Measurements from ENCODE around the gene CCBE1. TPM values are rescaled to one million over a fixed set of nuclear protein-coding genes. Genes with fewer than 3 reads are reported as not detected.

Gene CCBE1
- total RNA-seq, 2 experiments from 2014 or later: not detected

DNA sequence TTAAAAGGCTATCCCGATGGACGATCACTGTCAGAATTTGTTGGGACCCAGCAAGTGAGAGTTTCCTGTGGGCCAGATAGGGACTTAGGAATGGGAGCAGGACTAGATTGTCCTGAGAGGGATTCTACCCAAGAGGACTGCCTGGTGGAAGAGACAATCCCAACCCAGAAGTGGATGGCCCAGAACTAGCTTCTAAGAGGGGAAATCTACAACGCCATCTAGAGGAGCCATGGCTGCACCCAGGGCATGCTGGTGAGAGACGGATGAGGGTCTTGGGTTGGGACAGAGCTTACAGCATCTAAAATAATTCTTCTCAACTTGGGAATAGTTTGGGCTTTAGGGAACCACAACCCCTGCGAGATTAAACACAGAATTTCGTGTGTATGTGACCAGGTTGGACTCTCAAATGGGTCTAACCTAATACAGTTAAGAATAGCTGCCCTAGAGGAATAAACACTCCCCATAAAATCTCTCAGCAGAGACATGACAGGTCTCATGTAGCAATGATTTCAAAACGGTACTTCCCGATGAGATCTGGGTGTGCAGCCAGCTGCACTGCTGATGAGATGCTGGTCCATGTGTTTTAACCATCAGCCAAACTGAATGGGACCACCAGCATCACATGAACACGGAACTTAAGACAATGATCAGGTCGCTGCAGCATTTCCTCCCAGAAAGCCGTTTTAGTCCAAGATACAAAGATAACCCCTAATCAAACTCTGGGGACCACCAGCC, 50.8 kb downstream of the CCBE1 start:
- ChIA-PET POLR2A (no interaction called here), CTCF (no interaction called here)
- no peak for ATAC-seq

GRCh38 chr18:59643740-59644139, 53.5 kb downstream of the CCBE1 start:
- POLR2A ChIA-PET: no interaction called here
- Mint-ChIP-seq H3K36me3 (ENCODE audit: low read depth) (no peaks in the 10 kb centered on the region), H3K27me3 (no peaks in the 10 kb centered on the region), H3K9me3 (no peaks in the 10 kb centered on the region), H3K27ac (no peak overlapping the region), H3K4me1 (ENCODE audit: low read depth) (no peaks in the 10 kb centered on the region), H3K4me3 (no peak overlapping the region)
- ATAC-seq: no peak
- no peak for DNase-seq
- intact Hi-C loops (cut with micrococcal nuclease): no loop called here
- TF ChIP-seq CTCF (IDR thresholded peaks at IDR 0.05): no peak
- CTCF ChIA-PET: no interaction called here

More for the DNA sequence above, 50.8 kb downstream of the CCBE1 start:
- no peak overlapping the region for H3K4me3 Mint-ChIP-seq
- DNase-seq: no peak
- no peaks in the 10 kb centered on the region for H3K4me1 Mint-ChIP-seq (ENCODE audit: low read depth)
- intact Hi-C loops (cut with micrococcal nuclease): no loop called here
- no peaks in the 10 kb centered on the region for H3K9me3 Mint-ChIP-seq
- no peak overlapping the region for H3K27ac Mint-ChIP-seq
- H3K27me3 Mint-ChIP-seq: peaks cover 4% of the 10 kb centered on the region
- no peak for TF ChIP-seq CTCF (IDR thresholded peaks at IDR 0.05)
- H3K36me3 Mint-ChIP-seq (ENCODE audit: low read depth): no peaks in the 10 kb centered on the region

DNA sequence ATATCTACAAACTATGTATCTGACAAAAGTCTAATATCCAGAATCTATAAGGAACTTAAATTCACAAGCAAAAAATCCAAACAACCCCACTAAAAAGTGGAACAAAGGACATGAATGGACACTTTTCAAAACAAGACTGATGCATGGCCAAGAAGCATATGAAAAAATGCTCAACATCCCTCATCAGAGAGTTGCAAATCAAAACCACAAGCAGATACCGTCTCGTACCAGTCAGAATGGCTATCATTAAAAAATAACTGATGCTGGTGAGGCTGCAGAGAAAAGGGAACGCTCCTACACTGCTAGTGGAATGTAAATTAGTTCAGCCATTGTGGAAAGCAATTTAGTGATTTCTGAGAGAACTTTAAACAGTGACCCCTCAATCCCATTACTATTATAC, 56.5 kb downstream of the CCBE1 start:
- ChIA-PET POLR2A (no interaction called here), CTCF (no interaction called here)
- TF ChIP-seq CTCF (IDR thresholded peaks at IDR 0.05): no peak
- intact Hi-C loops (cut with micrococcal nuclease): no loop called here
- DNase-seq (no peak), ATAC-seq (no peak)
- Mint-ChIP-seq H3K4me3 (no peak overlapping the region), H3K4me1 (ENCODE audit: low read depth) (no peaks in the 10 kb centered on the region), H3K36me3 (ENCODE audit: low read depth) (no peaks in the 10 kb centered on the region), H3K9me3 (no peaks in the 10 kb centered on the region), H3K27me3 (peaks cover 1% of the 10 kb centered on the region), H3K27ac (no peak overlapping the region)

DNA sequence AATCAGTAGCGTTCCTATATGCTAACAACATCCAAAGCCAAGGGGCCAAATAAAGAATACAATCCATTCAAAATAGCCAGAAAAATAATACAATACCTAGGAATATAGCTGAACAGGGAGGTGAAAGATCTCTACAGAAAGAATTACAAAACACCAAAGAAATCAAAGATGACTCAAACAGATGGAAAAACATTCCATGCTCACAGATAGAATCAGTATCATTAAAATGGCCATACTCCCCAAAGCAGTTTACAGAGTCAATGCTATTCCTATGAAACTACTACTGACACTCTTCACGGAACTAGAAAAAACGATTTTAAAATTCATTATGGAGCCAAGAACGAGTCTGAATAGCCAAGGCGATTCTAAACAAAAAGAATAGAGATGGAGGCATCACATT, 57.4 kb downstream of the CCBE1 start:
- no peak for ATAC-seq
- no peak for DNase-seq
- intact Hi-C loops (cut with micrococcal nuclease): no loop called here
- no peak overlapping the region for H3K4me3 Mint-ChIP-seq
- H3K27me3 Mint-ChIP-seq: peaks cover 1% of the 10 kb centered on the region
- H3K9me3 Mint-ChIP-seq: no peaks in the 10 kb centered on the region
- H3K4me1 Mint-ChIP-seq (ENCODE audit: low read depth): no peaks in the 10 kb centered on the region
- CTCF ChIA-PET: no interaction called here
- TF ChIP-seq CTCF (IDR thresholded peaks at IDR 0.05): no peak
- no peak overlapping the region for H3K27ac Mint-ChIP-seq
- H3K36me3 Mint-ChIP-seq (ENCODE audit: low read depth): no peaks in the 10 kb centered on the region
- POLR2A ChIA-PET: no interaction called here

- intact Hi-C loops (cut with micrococcal nuclease): no loop called here
- Mint-ChIP-seq H3K4me1 (ENCODE audit: low read depth) (no peaks in the 10 kb centered on the region), H3K4me3 (no peak overlapping the region), H3K9me3 (no peaks in the 10 kb centered on the region), H3K27ac (no peak overlapping the region), H3K36me3 (ENCODE audit: low read depth) (no peaks in the 10 kb centered on the region), H3K27me3 (peaks cover 1% of the 10 kb centered on the region)
- CTCF ChIA-PET: no interaction called here
- no peak for TF ChIP-seq CTCF (IDR thresholded peaks at IDR 0.05)
- POLR2A ChIA-PET: no interaction called here
- ATAC-seq (no peak), DNase-seq (no peak)
These were observed 58.1 kb downstream of the CCBE1 start for GRCh38 chr18:59639136-59639535.

All from activated CD8-positive, alpha-beta T cell treated with anti-CD3 and anti-CD28 coated beads for 36 hours (primary cell).